PC-3 (cell line): ENCODE data around the gene SLCO2A1.
A peak's percentile ranks its signal among the peaks of the same experiment; 100 is the strongest.

Experiments used
- CTCF ChIP-seq: fragments of 300-600 bp; sonication (generic); conservative IDR thresholded peaks from 2 replicates; pipeline ENCODE4 v1.5.1; 2017; ENCODE audit warnings: antibody characterized with exemption, low read depth, mild to moderate bottlenecking, low read length
- EZH2 ChIP-seq: fragments of 300-600 bp; sonication (generic); IDR thresholded peaks from one replicate; pipeline ENCODE4 v1.6.1; 2017; ENCODE audit warnings: antibody characterized with exemption, mild to moderate bottlenecking, low read length; ENCODE audit not compliant: unreplicated experiment

DNA sequence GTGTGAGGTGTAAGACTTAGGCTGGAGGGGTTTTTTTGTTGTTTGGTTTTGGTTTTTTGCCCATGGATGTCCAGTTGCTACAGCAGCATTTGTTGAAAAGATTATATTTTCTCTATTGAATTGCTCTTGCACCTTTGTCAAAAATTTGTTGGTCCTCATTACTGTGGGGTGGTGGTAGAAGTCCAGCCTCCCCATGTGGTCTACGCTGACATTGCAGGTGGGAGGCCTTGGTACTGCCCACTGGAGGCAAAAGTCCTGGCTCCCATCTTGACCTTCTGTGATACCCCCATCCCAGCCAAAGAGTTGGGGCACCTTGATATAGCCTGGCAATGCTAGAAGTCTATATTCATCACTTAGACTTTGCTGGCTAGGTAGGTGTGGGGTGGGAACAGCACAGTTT lies 128.6 kb downstream of the SLCO2A1 start:
- TF ChIP-seq CTCF (peak; percentile 30; the same call in 1 of the 2 replicates), EZH2 (no peak)
